Activated naive CD4-positive, alpha-beta T cell treated with Interleukin-2 at 50 U/mL for 16 hours (primary cell): ENCODE data around the gene CD101.
A peak's percentile ranks its signal among the peaks of the same experiment; 100 is the strongest.

ENCODE experiments used
- DNase-seq: peaks from one replicate; pipeline ENCODE4 v3.0.0-alpha.2; 2020

Gene CD101

GRCh38 chr1:117059678-117060440, 58.3 kb downstream of the CD101 start, which contains the start of gene TTF2:
Gene TTF2 (plus strand): TSS chr1:117060326. CDS start chr1:117060347, 21 bp downstream.
- DNase-seq = peak; percentile 95

- no peak for DNase-seq
These were observed 59.1 kb downstream of the CD101 start for GRCh38 chr1:117060441-117061317.

- DNase-seq = peak; percentile 37
These were observed 60.4 kb downstream of the CD101 start for GRCh38 chr1:117061986-117062415.

GRCh38 chr1:117066367-117066766, 64.8 kb downstream of the CD101 start:
- DNase-seq = no peak

GRCh38 chr1:117067533-117068370, 66.2 kb downstream of the CD101 start:
- peak; percentile 47 for DNase-seq

- DNase-seq = no peak
These were observed 67.0 kb downstream of the CD101 start for GRCh38 chr1:117068580-117068979.

- no peak for DNase-seq
These were observed 67.8 kb downstream of the CD101 start for GRCh38 chr1:117069220-117069844.

GRCh38 chr1:117070124-117070523, 68.6 kb downstream of the CD101 start:
- DNase-seq = no peak

- DNase-seq = no peak
These were observed 75.1 kb downstream of the CD101 start for GRCh38 chr1:117076648-117077047.

GRCh38 chr1:117077267-117077666, 75.7 kb downstream of the CD101 start:
- DNase-seq = peak; percentile 63

GRCh38 chr1:117079737-117080136, 78.2 kb downstream of the CD101 start:
- DNase-seq = no peak

- no peak for DNase-seq
These were observed 82.7 kb downstream of the CD101 start for GRCh38 chr1:117084231-117084630.
